Mesenchymal stem cell (in vitro differentiated cells and primary cell): Measurements from ENCODE around the gene CALR.

Experiments
- DNase-seq: peaks from one replicate; pipeline ENCODE4 v3.0.0-alpha.2; 2013
- H2AFZ ChIP-seq: one replicate; pipeline ENCODE4 v1.6.1; 2013; ENCODE audit warnings: low read depth, mild to moderate bottlenecking, control low read depth, inconsistent platforms, low read length, moderate library complexity
- H2AK5ac ChIP-seq: 2 replicates; pipeline ENCODE4 v1.6.1; 2013; ENCODE audit warnings: low read length, moderate library complexity, mild to moderate bottlenecking, inconsistent platforms; ENCODE audit not compliant: severe bottlenecking
- H2BK120ac ChIP-seq: one replicate; pipeline ENCODE4 v1.6.1; 2013; ENCODE audit warnings: low read depth, mild to moderate bottlenecking, inconsistent platforms, low read length, moderate library complexity
- H2BK12ac ChIP-seq, 2 experiments: one replicate each; pipeline ENCODE4 v1.6.1; 2013; ENCODE audit warnings: inconsistent platforms in 2 of 2, low read length in 2 of 2, mild to moderate bottlenecking in 2 of 2, moderate library complexity in 2 of 2, control low read depth in 1 of 2
- H2BK15ac ChIP-seq: one replicate; pipeline ENCODE4 v1.6.1; 2013; ENCODE audit warnings: mild to moderate bottlenecking, low read depth, inconsistent platforms; ENCODE audit not compliant: poor library complexity, severe bottlenecking
- H2BK5ac ChIP-seq: 2 replicates; pipeline ENCODE4 v1.6.1; 2013; ENCODE audit warnings: low read depth, mild to moderate bottlenecking, low read length, control low read depth, inconsistent platforms; ENCODE audit not compliant: poor library complexity, severe bottlenecking
- H3K14ac ChIP-seq, 2 experiments: one replicate each; pipeline ENCODE4 v1.6.1; 2013; ENCODE audit warnings: inconsistent platforms in 2 of 2, low read length in 2 of 2, control low read depth in 1 of 2, mild to moderate bottlenecking in 1 of 2, moderate library complexity in 1 of 2
- H3K18ac ChIP-seq, 2 experiments: one replicate each; pipeline ENCODE4 v1.6.1; 2013; ENCODE audit warnings: inconsistent platforms in 2 of 2, low read length in 2 of 2, control low read depth in 1 of 2, low read depth in 1 of 2, mild to moderate bottlenecking in 1 of 2
- H3K23ac ChIP-seq, 2 experiments: one replicate each; pipeline ENCODE4 v1.6.1; 2013; ENCODE audit warnings: inconsistent platforms in 2 of 2, low read length in 2 of 2, mild to moderate bottlenecking in 2 of 2, moderate library complexity in 2 of 2, control low read depth in 1 of 2
- H3K27ac ChIP-seq: 2 replicates; pipeline ENCODE4 v1.5.1; 2013; ENCODE audit warnings: mild to moderate bottlenecking, moderate library complexity, low read length, control low read depth, inconsistent platforms; ENCODE audit not compliant: poor library complexity, severe bottlenecking
- H3K27me3 ChIP-seq, 2 experiments: 2 replicates each; pipeline versions ENCODE4 v1.6.1 to v1.7.0; 2013; ENCODE audit warnings: low read length in 2 of 2, mild to moderate bottlenecking in 2 of 2, moderate library complexity in 2 of 2, control low read depth in 1 of 2, inconsistent platforms in 1 of 2; ENCODE audit not compliant: control insufficient read depth in 1 of 2, insufficient read depth in 1 of 2
- H3K36me3 ChIP-seq, 2 experiments: 2 replicates each; pipeline versions ENCODE4 v1.6.1 to v1.7.0; 2013; ENCODE audit warnings: low read length in 2 of 2, control low read depth in 1 of 2, inconsistent platforms in 1 of 2, low read depth in 1 of 2, mild to moderate bottlenecking in 1 of 2; ENCODE audit not compliant: insufficient read depth in 2 of 2, control insufficient read depth in 1 of 2
- H3K4ac ChIP-seq, 2 experiments: one replicate each; pipeline ENCODE4 v1.6.1; 2013; ENCODE audit warnings: inconsistent platforms in 2 of 2, low read length in 2 of 2, mild to moderate bottlenecking in 2 of 2, moderate library complexity in 2 of 2, control low read depth in 1 of 2, low read depth in 1 of 2
- H3K4me1 ChIP-seq: 2 replicates; pipeline ENCODE4 v1.6.1; 2013; ENCODE audit warnings: low read depth, low read length, control low read depth; ENCODE audit not compliant: control insufficient read depth, insufficient read depth
- H3K4me2 ChIP-seq: 2 replicates; pipeline ENCODE4 v1.6.1; 2013; ENCODE audit warnings: low read length, mild to moderate bottlenecking, inconsistent platforms; ENCODE audit not compliant: poor library complexity, severe bottlenecking
- H3K4me3 ChIP-seq, 2 experiments: 2 replicates each; pipeline versions ENCODE4 v1.5.1 to v1.7.0; 2013; ENCODE audit warnings: low read length in 2 of 2, mild to moderate bottlenecking in 2 of 2, control low read depth in 1 of 2, low read depth in 1 of 2; ENCODE audit not compliant: insufficient read depth in 1 of 2
- H3K79me1 ChIP-seq: replicated peaks from 2 replicates; pipeline ENCODE4 v1.6.1; 2013; ENCODE audit warnings: mild to moderate bottlenecking, control low read depth, low read length, inconsistent platforms; ENCODE audit not compliant: poor library complexity, severe bottlenecking
- H3K9ac ChIP-seq: 2 replicates; pipeline ENCODE4 v1.7.0; 2013; ENCODE audit warnings: mild to moderate bottlenecking, low read length, moderate library complexity
- H3K9me3 ChIP-seq: 2 replicates; pipeline ENCODE4 v1.7.0; 2013; ENCODE audit warnings: mild to moderate bottlenecking, low read length; ENCODE audit not compliant: control insufficient read depth
- H4K8ac ChIP-seq: one replicate; pipeline ENCODE4 v1.6.1; 2013; ENCODE audit warnings: inconsistent platforms, mild to moderate bottlenecking, low read length, moderate library complexity
- H4K91ac ChIP-seq: one replicate; pipeline ENCODE4 v1.6.1; 2013; ENCODE audit warnings: mild to moderate bottlenecking, low read length, inconsistent platforms
- WGBS: methylation state at CpG from one replicate; pipeline ENCODE4 v1.1.7; 2013; ENCODE audit warnings: mixed read lengths; 5-methylcytosine and 5-hydroxymethylcytosine counted together

Gene CALR

GRCh38 chr19:12907166-12907565 is 31.2 kb upstream of the CALR start:
- Histone ChIP-seq H4K8ac (no peak overlapping the region), H3K18ac (no peak overlapping the region), H3K4me2 (no peak overlapping the region), H3K79me1 (no peaks in the 10 kb centered on the region), H3K36me3 (no peaks in the 10 kb centered on the region), H2AK5ac (no peak overlapping the region), H2BK5ac (no peak overlapping the region), H2BK12ac (no peak overlapping the region), H3K9ac (no peak overlapping the region), H3K27ac (no peak overlapping the region), H3K4me1 (no peaks in the 10 kb centered on the region), H3K9me3 (no peaks in the 10 kb centered on the region), H3K4me3 (no peak overlapping the region), H3K4ac (no peak overlapping the region), H3K27me3 (no peaks in the 10 kb centered on the region), H4K91ac (no peak overlapping the region), H2BK120ac (no peak overlapping the region), H2AFZ (no peak overlapping the region), H2BK15ac (no peak overlapping the region), H3K14ac (no peak overlapping the region), H3K23ac (peak overlapping the region in 1 of 2 experiments; percentile 77)
- DNase-seq = no peak
- 92% methylated on average over 9 of the region's 9 CpGs for WGBS

DNA sequence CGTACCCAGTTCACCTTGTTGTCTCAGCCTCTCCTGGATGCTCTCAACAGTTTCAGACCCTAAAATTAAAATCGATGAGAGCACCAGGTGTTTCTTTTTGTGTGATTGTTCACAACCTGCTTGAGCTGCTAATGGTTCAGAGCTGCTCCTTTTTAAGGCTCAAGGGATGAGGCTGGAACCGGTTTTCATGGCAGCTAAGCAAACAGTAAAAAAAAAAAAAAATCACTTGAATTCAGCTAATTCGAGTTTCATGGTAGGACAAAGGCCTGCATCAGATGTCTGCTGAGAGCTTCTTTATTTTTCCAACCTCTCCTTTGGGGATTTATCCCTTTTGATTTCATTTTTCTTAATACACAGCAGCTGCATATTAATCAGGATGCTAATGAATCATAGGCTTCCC is 25.8 kb upstream of the CALR start:
- WGBS = 88% methylated on average over 4 of the region's 4 CpGs
- H3K27me3 ChIP-seq = peaks cover 0 to 4% of the 10 kb centered on the region in 2 experiments
- DNase-seq = no peak
- H3K18ac ChIP-seq = no peak overlapping the region
- H2BK120ac ChIP-seq = no peak overlapping the region
- H2BK12ac ChIP-seq = no peak overlapping the region
- H3K14ac ChIP-seq = no peak overlapping the region
- H3K9me3 ChIP-seq = no peaks in the 10 kb centered on the region
- peak overlapping the region in 1 of 2 experiments; percentile 42 for H3K4me3 ChIP-seq
- H3K27ac ChIP-seq = no peak overlapping the region
- H2BK5ac ChIP-seq = no peak overlapping the region
- no peaks in the 10 kb centered on the region for H3K36me3 ChIP-seq
- no peak overlapping the region for H3K23ac ChIP-seq
- no peak overlapping the region for H3K4ac ChIP-seq
- H3K9ac ChIP-seq = peak overlapping the region; percentile 44
- no peak overlapping the region for H2BK15ac ChIP-seq
- H2AK5ac ChIP-seq = no peak overlapping the region
- peaks cover 3% of the 10 kb centered on the region for H3K4me1 ChIP-seq
- H3K79me1 ChIP-seq = no peaks in the 10 kb centered on the region
- H4K8ac ChIP-seq = no peak overlapping the region
- H3K4me2 ChIP-seq = no peak overlapping the region
- no peak overlapping the region for H2AFZ ChIP-seq
- H4K91ac ChIP-seq = no peak overlapping the region

DNA sequence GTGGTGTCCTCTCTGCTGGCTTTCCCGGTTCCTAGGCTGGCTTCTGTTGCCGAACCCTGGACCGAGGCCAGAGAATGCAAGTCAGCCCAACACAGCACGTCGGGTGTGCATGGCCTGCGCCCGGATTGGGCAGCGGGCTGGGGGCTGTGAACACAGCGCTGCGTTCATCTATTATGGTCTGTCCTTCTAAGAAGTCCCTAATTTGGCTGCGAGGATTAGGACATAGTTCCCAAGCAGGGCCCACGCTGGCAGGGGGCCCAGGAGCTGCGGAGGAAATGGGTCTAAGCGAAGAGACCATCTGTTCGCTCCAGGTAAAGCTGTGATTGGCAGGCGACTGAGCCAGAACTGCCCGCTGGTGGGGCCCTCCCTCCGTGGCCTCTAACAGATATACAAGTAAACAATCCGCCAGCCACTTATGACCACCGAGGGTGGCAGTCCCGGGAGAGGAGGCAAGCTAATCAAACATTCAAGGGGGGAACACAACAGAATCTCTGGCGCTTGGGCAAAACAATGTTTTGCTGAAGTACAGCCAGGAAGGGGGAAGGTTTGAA is 25.3 kb upstream of the CALR start:
- Histone ChIP-seq H4K8ac (peak overlapping the region; percentile 55), H2BK15ac (no peak overlapping the region), H2BK12ac (peak overlapping the region in 1 of 2 experiments; percentile 54), H3K4me3 (peak overlapping the region in 1 of 2 experiments; percentile 42), H3K79me1 (no peaks in the 10 kb centered on the region), H3K14ac (no peak overlapping the region), H3K9me3 (no peaks in the 10 kb centered on the region), H2AFZ (peak overlapping the region; percentile 56), H3K23ac (peak overlapping the region in 1 of 2 experiments; percentile 63), H2AK5ac (no peak overlapping the region), H3K4me1 (peaks cover 3% of the 10 kb centered on the region), H2BK120ac (no peak overlapping the region), H3K4ac (peak overlapping the region in 1 of 2 experiments; percentile 20), H3K36me3 (no peaks in the 10 kb centered on the region), H3K18ac (no peak overlapping the region), H3K27ac (no peak overlapping the region), H2BK5ac (no peak overlapping the region), H4K91ac (no peak overlapping the region), H3K4me2 (peak overlapping the region; percentile 8), H3K27me3 (peaks cover 0 to 4% of the 10 kb centered on the region in 2 experiments), H3K9ac (peak overlapping the region; percentile 44)
- peak; percentile 6 for DNase-seq
- 41% methylated on average over 21 of the region's 22 CpGs for WGBS

DNA sequence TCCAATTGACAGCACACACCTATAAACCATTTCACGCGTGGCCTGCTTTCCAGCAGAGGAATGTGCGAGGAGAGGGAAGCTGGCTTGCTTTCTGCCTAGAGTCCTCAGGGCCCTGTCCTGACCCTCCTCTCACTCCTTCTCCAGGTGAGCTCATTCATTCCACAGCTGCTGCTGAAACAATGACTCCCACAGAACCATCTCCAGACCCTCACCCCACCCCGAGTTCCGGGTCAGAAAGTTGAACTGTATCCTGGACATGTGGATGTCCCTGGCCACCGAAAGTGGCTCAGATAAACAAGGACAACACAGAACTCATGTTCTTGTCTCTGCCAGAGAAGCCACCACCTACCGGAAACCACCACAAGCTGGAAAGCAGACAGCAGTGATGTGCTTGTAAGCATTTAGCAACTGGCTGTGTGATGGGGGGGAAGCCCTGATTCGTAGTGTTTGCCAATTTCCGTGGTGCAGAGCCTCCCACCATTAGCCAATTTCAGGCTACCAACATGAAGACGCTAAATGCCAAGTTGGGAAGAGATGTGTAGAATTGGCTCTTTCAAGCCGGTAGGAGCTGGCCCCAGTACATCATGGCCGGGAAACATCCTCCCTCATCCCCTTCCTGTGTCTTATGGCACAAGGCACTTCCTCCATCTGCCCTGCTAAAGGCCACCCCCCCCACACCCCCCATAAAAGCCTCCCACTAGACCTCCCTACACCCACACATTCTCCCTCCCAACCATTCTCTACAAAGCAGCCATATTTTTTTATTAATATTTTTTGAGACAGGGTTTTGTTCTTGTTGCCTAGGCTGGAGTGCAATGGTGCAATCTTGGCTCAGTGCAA is 24.3 kb upstream of the CALR start:
- no peak overlapping the region for H2BK12ac ChIP-seq
- no peak for DNase-seq
- H3K36me3 ChIP-seq = no peaks in the 10 kb centered on the region
- peaks cover 6% of the 10 kb centered on the region for H3K4me1 ChIP-seq
- H3K9me3 ChIP-seq = no peaks in the 10 kb centered on the region
- H4K91ac ChIP-seq = no peak overlapping the region
- H2BK15ac ChIP-seq = no peak overlapping the region
- peak overlapping the region; percentile 28 for H4K8ac ChIP-seq
- H3K18ac ChIP-seq = no peak overlapping the region
- no peak overlapping the region for H2BK5ac ChIP-seq
- H3K9ac ChIP-seq = no peak overlapping the region
- WGBS = 91% methylated on average over 12 of the region's 12 CpGs
- H3K23ac ChIP-seq = no peak overlapping the region
- H3K79me1 ChIP-seq = no peaks in the 10 kb centered on the region
- H3K27me3 ChIP-seq = peaks cover 0 to 4% of the 10 kb centered on the region in 2 experiments
- no peak overlapping the region for H2AFZ ChIP-seq
- H3K14ac ChIP-seq = no peak overlapping the region
- H3K4me2 ChIP-seq = no peak overlapping the region
- no peak overlapping the region for H2BK120ac ChIP-seq
- H3K27ac ChIP-seq = no peak overlapping the region
- H3K4ac ChIP-seq = no peak overlapping the region
- no peak overlapping the region for H3K4me3 ChIP-seq
- no peak overlapping the region for H2AK5ac ChIP-seq
